Stimulated activated CD4-positive, alpha-beta T cell treated with anti-CD3 and anti-CD28 coated beads, Interleukin-1b, Interleukin-23, amount 100 ng/mL, for 24 hours (primary cell): ENCODE results near the gene SORT1.
"Not testable (repeated sequence)": the region's sequence is repeated elsewhere in the genome, so short reads cannot be mapped to it uniquely, and the experiment has no call there.

Source experiments
- DNase-seq, 4 experiments: peaks; one replicate each; pipeline ENCODE4 v3.0.0-alpha.2; 2020; ENCODE audit warnings: low read depth in 4 of 4, low spot score in 1 of 4

SORT1 gene

DNA sequence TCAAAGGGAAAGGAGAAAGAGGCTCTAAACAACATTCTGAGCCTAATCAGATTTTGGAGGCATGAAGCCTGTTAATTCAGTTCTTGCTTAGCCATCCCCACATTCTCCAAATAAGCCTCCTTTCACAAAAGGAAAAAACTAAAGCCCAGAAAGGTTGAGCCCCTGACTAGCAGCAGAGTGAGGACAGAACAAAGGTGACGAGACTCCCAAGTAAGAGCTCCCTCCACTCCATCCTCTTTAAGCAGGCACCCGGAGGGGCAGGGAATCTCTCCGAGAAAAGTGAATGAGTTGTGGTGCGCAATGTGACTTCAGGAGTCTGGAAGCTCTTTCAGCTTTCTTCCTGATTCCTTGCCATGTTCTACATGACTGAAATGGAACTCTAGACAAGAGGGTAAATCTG is 47.5 kb downstream of the SORT1 start:
- DNase-seq: no peak

GRCh38 chr1:109347511-109347910 is 50.2 kb downstream of the SORT1 start:
- DNase-seq: no peak

GRCh38 chr1:109341944-109342930 is 55.5 kb downstream of the SORT1 start:
- DNase-seq: no peak

- DNase-seq: no peak
These were observed 59.1 kb downstream of the SORT1 start for GRCh38 chr1:109338608-109339007.

- no peak for DNase-seq
These were observed 59.6 kb downstream of the SORT1 start for GRCh38 chr1:109338091-109338490.

DNA sequence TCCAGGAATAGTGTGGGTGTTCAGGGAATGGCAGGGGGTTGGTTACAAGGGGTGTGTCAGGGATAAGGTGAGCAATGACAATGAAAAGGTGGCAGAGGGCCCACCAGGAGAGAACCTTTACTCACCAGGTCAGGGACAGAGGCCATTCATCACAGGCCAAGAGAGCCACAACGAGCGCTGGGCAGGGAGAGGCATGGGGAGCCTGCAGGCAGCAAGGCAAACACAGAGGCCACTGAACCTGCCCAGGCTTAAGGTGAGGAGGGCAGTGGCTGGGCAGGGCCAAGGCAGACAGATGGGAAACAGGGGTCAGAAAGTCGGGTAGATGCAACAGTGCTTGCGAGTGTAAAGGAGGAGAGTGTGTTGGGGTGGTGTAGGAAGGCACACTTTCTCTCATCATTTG is 62.6 kb downstream of the SORT1 start:
- DNase-seq: no peak

- no peak for DNase-seq
These were observed 66.6 kb downstream of the SORT1 start for GRCh38 chr1:109331113-109331512.

DNA sequence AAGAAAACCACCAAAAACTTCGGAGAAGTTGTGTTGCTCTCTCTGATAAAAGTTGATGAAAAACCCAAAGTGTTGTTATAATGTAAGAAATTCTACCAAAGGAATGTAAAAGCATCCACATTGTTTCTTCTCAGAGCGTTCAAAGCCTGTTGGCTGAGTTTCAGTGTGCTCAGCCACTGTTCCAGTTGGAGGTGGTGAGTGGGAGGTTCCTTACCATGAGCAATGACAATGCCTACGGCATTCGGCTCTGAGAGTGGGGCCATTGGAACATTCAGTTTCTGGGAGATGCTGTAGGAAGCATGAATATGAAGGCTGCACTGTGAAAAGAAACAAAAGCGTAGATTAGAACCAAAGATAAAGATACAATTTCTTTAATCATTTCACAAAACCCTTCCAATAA is 70.4 kb downstream of the SORT1 start:
- DNase-seq: no peak

DNA sequence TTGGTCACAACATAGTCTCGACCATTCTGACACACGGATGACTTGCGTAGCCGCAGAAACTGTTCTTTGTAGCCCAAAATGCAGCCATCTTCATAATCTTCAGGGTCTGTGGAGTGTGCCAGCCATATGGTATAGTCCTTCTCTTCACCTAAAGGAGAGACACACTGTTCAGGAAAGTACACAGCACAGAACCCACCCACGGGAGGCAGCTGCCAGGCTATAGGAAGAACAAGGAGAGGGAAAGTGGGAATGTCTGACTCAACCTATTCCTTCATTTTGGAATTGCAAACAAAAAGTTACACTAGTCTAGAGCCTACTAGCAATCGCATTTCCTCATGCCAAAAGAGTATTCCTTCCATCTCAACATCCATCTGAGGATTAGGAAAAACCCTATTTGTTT is 74.7 kb downstream of the SORT1 start:
- DNase-seq: no peak

DNA sequence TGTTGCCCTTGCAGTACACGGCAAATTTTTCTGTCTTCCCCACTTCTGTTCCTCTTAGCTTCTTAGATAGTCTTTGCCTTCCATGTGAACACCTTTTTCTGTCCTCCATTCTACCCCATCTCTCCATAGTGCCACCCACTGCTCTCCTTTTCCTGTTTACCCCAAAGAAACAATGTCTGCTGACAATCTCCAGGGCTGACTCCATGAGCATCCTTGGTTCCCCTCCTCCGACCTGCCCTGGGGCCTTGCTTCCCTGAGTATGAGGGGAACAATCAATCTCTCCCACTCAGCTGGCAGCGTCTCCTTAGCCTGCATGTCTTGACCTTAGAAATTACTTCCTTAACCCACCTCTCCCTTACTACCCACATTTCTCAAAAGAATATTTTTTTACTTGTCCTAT is 78.6 kb downstream of the SORT1 start:
- no peak for DNase-seq

GRCh38 chr1:109316506-109316905 is 81.2 kb downstream of the SORT1 start:
- DNase-seq: no peak

DNA sequence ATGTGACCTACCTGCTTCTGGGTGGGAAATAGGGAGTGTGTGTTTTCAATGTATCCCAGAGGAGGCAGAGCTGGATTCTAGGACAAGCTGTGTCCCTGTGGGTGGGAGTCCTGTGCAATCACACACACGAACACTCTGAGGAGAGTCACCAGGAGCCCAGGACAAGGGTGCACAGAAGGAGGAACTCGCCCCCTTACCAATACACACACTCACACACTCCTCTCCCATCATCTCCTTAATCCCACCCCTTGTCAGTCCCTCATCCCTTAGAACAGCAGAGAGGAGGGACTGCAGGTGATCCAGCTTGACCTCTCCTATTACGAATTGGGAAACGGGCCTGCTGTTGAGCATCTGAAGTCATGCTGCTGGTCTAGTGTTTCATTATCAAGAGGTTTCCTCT is 82.4 kb downstream of the SORT1 start:
- no peak for DNase-seq

GRCh38 chr1:109314795-109315194 is 82.9 kb downstream of the SORT1 start:
- DNase-seq: no peak

- no peak for DNase-seq
These were observed 84.5 kb downstream of the SORT1 start for GRCh38 chr1:109312978-109313775.

GRCh38 chr1:109312246-109312645 is 85.5 kb downstream of the SORT1 start:
- no peak for DNase-seq

- no peak for DNase-seq
These were observed 88.4 kb downstream of the SORT1 start for GRCh38 chr1:109309347-109309746.

GRCh38 chr1:109307274-109308021 is 90.3 kb downstream of the SORT1 start:
- DNase-seq: no peak

DNA sequence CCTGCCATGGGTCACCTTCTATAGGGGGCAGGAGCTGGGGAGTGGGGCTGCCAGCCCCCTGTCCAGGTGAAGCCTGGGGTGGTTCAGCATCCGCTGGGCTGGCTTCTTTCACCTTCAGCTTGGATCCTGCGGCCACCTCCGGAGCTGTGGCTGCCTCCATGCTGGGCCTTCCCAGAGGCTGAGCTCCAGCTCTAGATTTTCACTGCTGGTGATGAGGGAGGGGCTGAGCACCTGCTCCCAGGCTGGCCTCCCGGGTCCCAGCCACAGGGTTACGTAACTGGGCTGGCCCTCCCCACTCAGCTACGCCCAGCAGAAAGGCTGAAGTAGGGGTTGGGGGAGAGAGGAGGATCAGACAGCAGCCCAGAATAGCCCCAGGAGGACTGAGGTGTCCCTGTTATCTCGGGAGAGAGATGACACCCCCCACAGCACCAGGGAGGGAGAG is 90.9 kb downstream of the SORT1 start, which contains the start of gene MYBPHL:
MYBPHL (minus strand) TSS at position 180 of the 442 bp plus-strand sequence; CDS start at position 160, 20 bp downstream.
- no peak for DNase-seq

- not testable (repeated sequence) for DNase-seq
These were observed 91.7 kb downstream of the SORT1 start for GRCh38 chr1:109305991-109306390.

GRCh38 chr1:109304226-109304920 is 93.3 kb downstream of the SORT1 start:
- DNase-seq: no peak

GRCh38 chr1:109301874-109302273 is 95.8 kb downstream of the SORT1 start:
- no peak for DNase-seq
